Keratinocyte (primary cell): Measurements from ENCODE around the gene GRIA1. TPM values are rescaled to one million over a fixed set of nuclear protein-coding genes. Genes with fewer than 3 reads are reported as not detected.

Experiments used
- DNase-seq: peaks from one replicate; pipeline ENCODE4 v3.0.0-alpha.2; 2011; ENCODE audit warnings: low read depth, missing footprints, low spot score
- FAIRE-seq: peaks from 2 replicates; lab custom pipeline; 2011; peaks lifted over from hg19 to GRCh38; lab: Jason Lieb, UNC
- H2AFZ ChIP-seq: 2 replicates; pipeline ENCODE4 v1.6.0; 2012; ENCODE audit warnings: low read length, control low read depth, inconsistent platforms; ENCODE audit not compliant: control insufficient read depth
- H3K27ac ChIP-seq: 2 replicates; pipeline ENCODE4 v1.5.1; 2011; ENCODE audit warnings: low read length; ENCODE audit not compliant: control insufficient read depth, insufficient read depth
- H3K27me3 ChIP-seq: 3 replicates; pipeline ENCODE4 v1.6.0; 2011; ENCODE audit warnings: low read length; ENCODE audit not compliant: control insufficient read depth, insufficient read depth; ENCODE audit errors: extremely low read depth
- H3K36me3 ChIP-seq, 2 experiments: 2 replicates in 1 of 2; 3 replicates in 1 of 2; pipeline ENCODE4 v1.5.1; 2011; ENCODE audit warnings: low read length in 2 of 2, mild to moderate bottlenecking in 1 of 2; ENCODE audit not compliant: control insufficient read depth in 2 of 2, insufficient read depth in 2 of 2; ENCODE audit errors: extremely low read depth in 1 of 2
- H3K4me1 ChIP-seq: 3 replicates; pipeline ENCODE4 v1.5.1; 2011; ENCODE audit warnings: low read length; ENCODE audit not compliant: control insufficient read depth, insufficient read depth; ENCODE audit errors: extremely low read depth
- H3K4me2 ChIP-seq: 3 replicates; pipeline ENCODE4 v1.6.0; 2011; ENCODE audit warnings: low read depth, low read length; ENCODE audit not compliant: control insufficient read depth, insufficient read depth; ENCODE audit errors: extremely low read depth
- H3K4me3 ChIP-seq, 3 experiments: fragments of 200-600 bp in 1 of 3; sonication (generic) in 1 of 3; 2 replicates in 2 of 3; 3 replicates in 1 of 3; pipeline ENCODE4 v1.5.1; 2011 to 2016; ENCODE audit warnings: low read length in 3 of 3, mild to moderate bottlenecking in 3 of 3, control low read depth in 2 of 3, inconsistent platforms in 1 of 3, low read depth in 1 of 3, mixed read lengths in 1 of 3, mixed run types in 1 of 3, moderate library complexity in 1 of 3; ENCODE audit not compliant: control insufficient read depth in 2 of 3, insufficient read depth in 2 of 3; ENCODE audit errors: extremely low read depth in 1 of 3
- H3K79me2 ChIP-seq: 2 replicates; pipeline ENCODE4 v1.6.0; 2012; ENCODE audit warnings: low read length; ENCODE audit not compliant: control insufficient read depth, insufficient read depth
- H3K9ac ChIP-seq: 3 replicates; pipeline ENCODE4 v1.6.0; 2011; ENCODE audit warnings: low read length; ENCODE audit not compliant: control insufficient read depth, insufficient read depth; ENCODE audit errors: extremely low read depth
- H3K9me1 ChIP-seq: 3 replicates; pipeline ENCODE4 v1.6.0; 2011; ENCODE audit warnings: low read length; ENCODE audit not compliant: control insufficient read depth, insufficient read depth; ENCODE audit errors: extremely low read depth
- H3K9me3 ChIP-seq: 2 replicates; pipeline ENCODE4 v1.5.1; 2012; ENCODE audit warnings: low read depth, low read length; ENCODE audit not compliant: control insufficient read depth
- H4K20me1 ChIP-seq: 3 replicates; pipeline ENCODE4 v1.6.0; 2011; ENCODE audit warnings: low read length; ENCODE audit not compliant: control insufficient read depth, insufficient read depth; ENCODE audit errors: extremely low read depth
- EZH2 ChIP-seq: IDR thresholded peaks from one replicate; pipeline ENCODE4 v1.6.1; 2012; ENCODE audit warnings: inconsistent platforms, mild to moderate bottlenecking, low read length, moderate library complexity
- dilution Hi-C: fragments of 300-500 bp; cut with MboI; formaldehyde crosslinking; loops from one replicate; pipeline ENCODE4 v1.7.0; 2020; ENCODE audit warnings: low sequenced_read_pairs; ENCODE audit not compliant: extremely low pct_ligation_motif_present
- polyA plus RNA-seq, 5 experiments: library from polyadenylated mRNA; depleted of rRNA in 3 of 5; stranded (reverse) in 3 of 5; stranded (forward) in 1 of 5; unstranded in 1 of 5; fragments of >200 nt; gene quantifications; 1 replicate in 1 of 5; 2 replicates in 3 of 5; 3 replicates in 1 of 5; pipeline versions ENCODE4 v1.2.1 to v1.2.3, GENCODE V29; 2011 to 2012; ENCODE audit warnings: missing spikeins in 2 of 5, low read depth in 1 of 5, low replicate concordance in 1 of 5
- TF ChIP-seq, protein P1 (sequence below), 3 experiments: IDR thresholded peaks in 1 of 3; conservative IDR thresholded peaks in 1 of 3; optimal IDR thresholded peaks in 1 of 3; 2 replicates in 2 of 3; 3 replicates in 1 of 3; pipeline versions ENCODE3 to v1.5.1; 2011; ENCODE audit warnings: low read length in 3 of 3, mild to moderate bottlenecking in 3 of 3, moderate library complexity in 2 of 3, control low read depth in 1 of 3, inconsistent platforms in 1 of 3; ENCODE audit not compliant: insufficient read depth in 2 of 3; ENCODE audit errors: extremely low read depth in 1 of 3

Gene GRIA1
- polyA plus RNA-seq, 1 donor (not counting 4 experiments of a cell fraction or from before 2014, with no cell fraction given) = not detected

DNA sequence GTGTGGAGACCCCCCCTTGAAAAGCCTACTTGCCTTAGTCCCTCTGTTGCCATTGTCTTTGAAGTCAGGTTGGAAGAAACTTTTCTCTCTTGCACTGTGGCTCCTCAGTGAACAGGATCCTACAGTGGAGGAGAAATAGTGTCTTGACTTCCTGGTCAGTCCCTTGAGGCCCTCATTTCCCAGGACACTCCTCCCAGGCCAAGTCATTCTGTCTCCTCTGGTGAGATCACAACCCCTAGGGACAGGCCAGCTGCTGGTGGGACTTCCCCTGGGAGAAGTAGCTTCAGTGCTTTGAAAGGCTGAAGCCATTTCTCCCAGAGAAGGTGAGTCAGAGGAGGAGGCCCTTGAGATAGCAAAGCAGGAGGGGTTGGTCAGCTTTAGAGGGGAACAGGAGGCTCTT is 10.1 kb upstream of the GRIA1 start:
- Histone ChIP-seq H3K79me2 (no peaks in the 10 kb centered on the region), H4K20me1 (no peaks in the 10 kb centered on the region), H3K4me1 (peaks cover 14% of the 10 kb centered on the region), H3K36me3 (no peaks in the 10 kb centered on the region), H3K9me1 (no peaks in the 10 kb centered on the region), H3K4me3 (no peak overlapping the region), H3K27ac (no peak overlapping the region), H2AFZ (no peak overlapping the region), H3K27me3 (no peaks in the 10 kb centered on the region), H3K4me2 (no peak overlapping the region), H3K9me3 (no peaks in the 10 kb centered on the region), H3K9ac (no peak overlapping the region)
- dilution Hi-C loops = no loop called here
- FAIRE-seq (no peak), DNase-seq (no peak)
- no peak for TF ChIP-seq EZH2
- TF ChIP-seq, protein P1, sequence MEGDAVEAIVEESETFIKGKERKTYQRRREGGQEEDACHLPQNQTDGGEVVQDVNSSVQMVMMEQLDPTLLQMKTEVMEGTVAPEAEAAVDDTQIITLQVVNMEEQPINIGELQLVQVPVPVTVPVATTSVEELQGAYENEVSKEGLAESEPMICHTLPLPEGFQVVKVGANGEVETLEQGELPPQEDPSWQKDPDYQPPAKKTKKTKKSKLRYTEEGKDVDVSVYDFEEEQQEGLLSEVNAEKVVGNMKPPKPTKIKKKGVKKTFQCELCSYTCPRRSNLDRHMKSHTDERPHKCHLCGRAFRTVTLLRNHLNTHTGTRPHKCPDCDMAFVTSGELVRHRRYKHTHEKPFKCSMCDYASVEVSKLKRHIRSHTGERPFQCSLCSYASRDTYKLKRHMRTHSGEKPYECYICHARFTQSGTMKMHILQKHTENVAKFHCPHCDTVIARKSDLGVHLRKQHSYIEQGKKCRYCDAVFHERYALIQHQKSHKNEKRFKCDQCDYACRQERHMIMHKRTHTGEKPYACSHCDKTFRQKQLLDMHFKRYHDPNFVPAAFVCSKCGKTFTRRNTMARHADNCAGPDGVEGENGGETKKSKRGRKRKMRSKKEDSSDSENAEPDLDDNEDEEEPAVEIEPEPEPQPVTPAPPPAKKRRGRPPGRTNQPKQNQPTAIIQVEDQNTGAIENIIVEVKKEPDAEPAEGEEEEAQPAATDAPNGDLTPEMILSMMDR (optimal IDR thresholded peaks at IDR 0.05 in 1 of 3, IDR thresholded peaks at IDR 0.05 in 1 of 3, conservative IDR thresholded peaks at IDR 0.05 in 1 of 3; ENCODE audit: extremely low read depth in 1 of 3, insufficient read depth in 2 of 3, low read length in 3 of 3) = no peak

DNA sequence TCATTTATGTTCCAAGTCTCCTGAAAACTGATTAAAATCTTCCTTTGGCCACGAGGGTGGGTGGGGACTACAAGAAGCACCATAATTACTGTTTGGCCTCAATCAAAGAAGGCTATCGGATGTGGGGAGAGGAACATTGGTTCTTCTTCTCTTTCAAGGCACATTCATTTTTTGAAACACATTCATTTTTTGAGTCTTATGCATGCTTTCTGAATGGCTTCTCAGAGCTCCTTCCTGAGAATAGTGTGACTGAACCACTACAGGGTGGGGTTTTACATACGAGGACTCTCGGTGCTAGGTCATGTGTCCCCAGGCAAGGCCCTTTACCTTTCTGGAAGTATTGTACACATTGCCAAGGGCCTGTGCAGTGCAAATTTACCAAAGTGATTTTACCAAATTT is 7.0 kb upstream of the GRIA1 start:
- H4K20me1 ChIP-seq = no peaks in the 10 kb centered on the region
- H3K4me2 ChIP-seq = no peak overlapping the region
- TF ChIP-seq, protein P1 (optimal IDR thresholded peaks at IDR 0.05 in 1 of 3, IDR thresholded peaks at IDR 0.05 in 1 of 3, conservative IDR thresholded peaks at IDR 0.05 in 1 of 3; ENCODE audit: extremely low read depth in 1 of 3, insufficient read depth in 2 of 3, low read length in 3 of 3) = no peak
- TF ChIP-seq EZH2 = no peak
- no peaks in the 10 kb centered on the region for H3K4me1 ChIP-seq
- H3K9me3 ChIP-seq = no peaks in the 10 kb centered on the region
- no peak overlapping the region for H3K27ac ChIP-seq
- H3K36me3 ChIP-seq = no peaks in the 10 kb centered on the region
- H3K27me3 ChIP-seq = no peaks in the 10 kb centered on the region
- H3K9me1 ChIP-seq = no peaks in the 10 kb centered on the region
- no peaks in the 10 kb centered on the region for H3K79me2 ChIP-seq
- H2AFZ ChIP-seq = no peak overlapping the region
- DNase-seq = no peak
- no peak overlapping the region for H3K4me3 ChIP-seq
- FAIRE-seq = no peak
- dilution Hi-C loops = no loop called here
- no peak overlapping the region for H3K9ac ChIP-seq
